Caco-2 (cell line): ENCODE results near the gene UBR7. TPM values are rescaled to one million over a fixed set of nuclear protein-coding genes. Genes with fewer than 3 reads are reported as not detected.
"Not testable (repeated sequence)": the region's sequence is repeated elsewhere in the genome, so short reads cannot be mapped to it uniquely, and the experiment has no call there.

Experiments
- BruUV-seq: library from RNA; stranded (reverse); fragments of 400-500 nt; replicated peaks from 2 replicates; lab custom pipeline; 2021; lab: Mats Ljungman, UMichigan
- CTCF ChIA-PET: fragments of 300-600 bp; sonication (Branson Sonifier 250); formaldehyde crosslinking; loops from one replicate; lab custom pipeline; 2022; ENCODE audit warnings: antibody characterized with exemption; lab: Charles Lee
- POLR2A ChIA-PET: fragments of 300-600 bp; sonication (Branson Sonifier 250); formaldehyde crosslinking; loops from one replicate; lab custom pipeline; 2022; ENCODE audit warnings: antibody characterized with exemption; lab: Charles Lee
- DNase-seq, 2 experiments: peaks; one replicate each; pipeline versions ENCODE4 v3.0.0 to v3.0.0-alpha.2; 2020 to 2022
- H3K27me3 ChIP-seq: replicated peaks from 2 replicates; pipeline ENCODE4 v1.6.0; 2011; ENCODE audit warnings: low read length; ENCODE audit not compliant: control insufficient read depth, insufficient read depth
- H3K36me3 ChIP-seq: 2 replicates; pipeline ENCODE4 v1.5.1; 2011; ENCODE audit warnings: low read length; ENCODE audit not compliant: control insufficient read depth, insufficient read depth
- H3K4me1 ChIP-seq: fragments of 250-450 bp; sonication (Bioruptor Pico); 2 replicates; pipeline ENCODE4 v1.5.1; 2020; ENCODE audit warnings: mild to moderate bottlenecking
- H3K4me3 ChIP-seq: 2 replicates; pipeline ENCODE4 v1.5.1; 2011; ENCODE audit warnings: low read depth, mild to moderate bottlenecking, control low read depth, low read length
- H3K9me3 ChIP-seq: fragments of 250-450 bp; sonication (Bioruptor Pico); 2 replicates; pipeline ENCODE4 v1.5.1; 2020; ENCODE audit warnings: mild to moderate bottlenecking, moderate library complexity
- H3K27ac Mint-ChIP-seq: one replicate; pipeline ENCODE4 v1.8.0; 2022; ENCODE audit warnings: mixed read lengths; ENCODE audit not compliant: unreplicated experiment
- H3K27me3 Mint-ChIP-seq: one replicate; pipeline ENCODE4 v1.8.0; 2022; ENCODE audit warnings: mixed read lengths; ENCODE audit not compliant: insufficient read depth, unreplicated experiment
- H3K36me3 Mint-ChIP-seq: one replicate; pipeline ENCODE4 v1.8.0; 2022; ENCODE audit warnings: mild to moderate bottlenecking, mixed read lengths; ENCODE audit not compliant: insufficient read depth, unreplicated experiment
- H3K4me1 Mint-ChIP-seq: one replicate; pipeline ENCODE4 v1.8.0; 2022; ENCODE audit warnings: low read depth, mixed read lengths; ENCODE audit not compliant: unreplicated experiment
- H3K4me3 Mint-ChIP-seq: one replicate; pipeline ENCODE4 v1.8.0; 2022; ENCODE audit warnings: mild to moderate bottlenecking, moderate library complexity, mixed read lengths; ENCODE audit not compliant: unreplicated experiment
- H3K9me3 Mint-ChIP-seq: one replicate; pipeline ENCODE4 v1.8.0; 2022; ENCODE audit warnings: mixed read lengths; ENCODE audit not compliant: unreplicated experiment
- intact Hi-C: fragments of 100-400 bp; cut with micrococcal nuclease; formaldehyde crosslinking; loops from one replicate; pipeline ENCODE4 v1.10.0; 2022; ENCODE audit not compliant: unreplicated experiment
- total RNA-seq: library from RNA; stranded (reverse); gene quantifications from 2 replicates; pipeline ENCODE4 v1.2.3, GENCODE V29; 2022
- TF ChIP-seq, protein P1 (sequence below), 2 experiments: fragments of 200-600 bp in 1 of 2; IDR thresholded peaks; 1 replicate in 1 of 2; 2 replicates in 1 of 2; pipeline versions ENCODE4 v1.5.1 to v1.8.0; 2011 to 2022; ENCODE audit warnings: antibody characterized with exemption in 1 of 2, control low read depth in 1 of 2, inconsistent platforms in 1 of 2, low read depth in 1 of 2, low read length in 1 of 2, mild to moderate bottlenecking in 1 of 2, moderate library complexity in 1 of 2; ENCODE audit not compliant: insufficient read depth in 1 of 2, severe bottlenecking in 1 of 2, unreplicated experiment in 1 of 2

The UBR7 gene
- total RNA-seq, 1 experiment from 2014 or later: 19.6 TPM

DNA sequence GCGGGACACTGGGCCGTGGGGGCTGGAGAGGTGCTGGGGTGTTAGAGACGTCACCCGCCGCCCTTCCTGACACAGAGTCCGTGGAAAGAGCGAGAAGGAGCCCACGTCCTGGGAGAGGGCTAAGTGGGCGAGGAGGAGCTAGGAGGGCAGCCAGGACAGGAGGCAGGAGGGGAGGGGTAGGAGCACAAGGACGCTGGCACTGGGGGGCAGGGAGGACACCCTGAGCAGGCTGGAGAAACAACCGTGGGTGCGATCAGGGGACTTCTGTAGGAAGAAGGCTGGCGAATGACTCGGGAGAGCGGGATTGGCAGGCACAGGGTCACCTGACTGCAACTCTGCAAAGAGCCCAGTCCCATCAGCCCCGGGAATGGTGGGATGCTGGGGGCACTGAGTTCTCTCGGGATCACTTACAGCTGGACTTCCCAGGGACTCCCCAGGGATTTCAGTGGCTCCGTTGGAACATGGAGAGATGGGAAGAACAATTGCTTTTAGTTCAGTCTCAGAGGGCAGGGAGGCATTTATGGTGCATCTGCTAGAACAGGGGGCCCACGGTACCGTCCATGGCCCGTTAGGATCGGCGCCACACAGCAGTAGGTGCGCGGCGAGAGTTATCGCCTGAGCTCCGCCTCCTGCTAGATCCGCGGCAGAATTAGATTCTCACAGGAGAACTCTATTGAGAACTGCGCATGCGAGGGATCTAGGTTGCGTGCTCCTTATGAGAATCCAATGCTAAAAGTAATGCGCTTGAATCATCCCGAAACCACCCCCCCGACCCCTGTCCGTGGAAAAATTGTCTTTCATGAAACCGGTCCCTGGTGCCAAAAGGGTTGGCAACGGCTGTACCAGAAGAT is 24.3 kb downstream of the UBR7 start:
- Histone ChIP-seq H3K4me1 (no peaks in the 10 kb centered on the region), H3K4me3 (peak overlapping the region; percentile 36), H3K9me3 (no peaks in the 10 kb centered on the region), H3K36me3 (no peaks in the 10 kb centered on the region), H3K27me3 (no peaks in the 10 kb centered on the region)
- no peaks in the 10 kb centered on the region for H3K4me1 Mint-ChIP-seq
- ChIA-PET CTCF (no interaction called here), POLR2A (no interaction called here)
- no TSS peak for BruUV-seq
- intact Hi-C loops: no loop called here
- H3K36me3 Mint-ChIP-seq: peaks cover 7% of the 10 kb centered on the region
- peak overlapping the region; percentile 73 for H3K4me3 Mint-ChIP-seq
- H3K27me3 Mint-ChIP-seq: no peaks in the 10 kb centered on the region
- H3K27ac Mint-ChIP-seq: peak overlapping the region; percentile 47
- H3K9me3 Mint-ChIP-seq: no peaks in the 10 kb centered on the region
- TF ChIP-seq, protein P1, sequence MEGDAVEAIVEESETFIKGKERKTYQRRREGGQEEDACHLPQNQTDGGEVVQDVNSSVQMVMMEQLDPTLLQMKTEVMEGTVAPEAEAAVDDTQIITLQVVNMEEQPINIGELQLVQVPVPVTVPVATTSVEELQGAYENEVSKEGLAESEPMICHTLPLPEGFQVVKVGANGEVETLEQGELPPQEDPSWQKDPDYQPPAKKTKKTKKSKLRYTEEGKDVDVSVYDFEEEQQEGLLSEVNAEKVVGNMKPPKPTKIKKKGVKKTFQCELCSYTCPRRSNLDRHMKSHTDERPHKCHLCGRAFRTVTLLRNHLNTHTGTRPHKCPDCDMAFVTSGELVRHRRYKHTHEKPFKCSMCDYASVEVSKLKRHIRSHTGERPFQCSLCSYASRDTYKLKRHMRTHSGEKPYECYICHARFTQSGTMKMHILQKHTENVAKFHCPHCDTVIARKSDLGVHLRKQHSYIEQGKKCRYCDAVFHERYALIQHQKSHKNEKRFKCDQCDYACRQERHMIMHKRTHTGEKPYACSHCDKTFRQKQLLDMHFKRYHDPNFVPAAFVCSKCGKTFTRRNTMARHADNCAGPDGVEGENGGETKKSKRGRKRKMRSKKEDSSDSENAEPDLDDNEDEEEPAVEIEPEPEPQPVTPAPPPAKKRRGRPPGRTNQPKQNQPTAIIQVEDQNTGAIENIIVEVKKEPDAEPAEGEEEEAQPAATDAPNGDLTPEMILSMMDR (IDR thresholded peaks at IDR 0.05; ENCODE audit: insufficient read depth in 1 of 2, low read depth in 1 of 2, low read length in 1 of 2, severe bottlenecking in 1 of 2, unreplicated experiment in 1 of 2): no peak
- peak; percentile 29 to 47 for DNase-seq

DNA sequence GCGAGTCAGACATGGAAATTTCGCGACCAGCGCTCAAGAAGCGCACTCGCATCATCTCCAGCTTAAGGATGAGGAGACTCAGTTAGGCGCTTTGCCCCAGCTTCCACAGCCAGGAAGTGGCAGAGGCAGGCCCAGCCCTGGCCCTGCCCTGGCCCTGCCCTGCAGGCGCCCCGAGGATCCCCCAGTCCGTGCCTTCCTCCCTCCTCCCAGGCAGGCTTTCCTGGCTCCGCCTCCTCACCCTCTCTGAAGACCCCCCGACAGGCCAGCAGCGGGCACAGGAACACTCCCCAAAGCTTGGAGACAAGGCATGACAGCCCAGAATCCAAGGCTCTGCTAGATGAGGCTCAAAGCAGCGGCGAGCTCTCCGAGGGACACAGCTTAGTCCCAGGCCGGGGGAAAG is 25.1 kb downstream of the UBR7 start:
- DNase-seq: no peak
- intact Hi-C loops: no loop called here
- H3K4me1 Mint-ChIP-seq: no peaks in the 10 kb centered on the region
- TF ChIP-seq, protein P1 (IDR thresholded peaks at IDR 0.05; ENCODE audit: insufficient read depth in 1 of 2, low read depth in 1 of 2, low read length in 1 of 2, severe bottlenecking in 1 of 2, unreplicated experiment in 1 of 2): no peak
- ChIA-PET POLR2A (no interaction called here), CTCF (no interaction called here)
- no peak overlapping the region for H3K4me3 Mint-ChIP-seq
- Histone ChIP-seq H3K4me3 (no peak overlapping the region), H3K9me3 (no peaks in the 10 kb centered on the region), H3K27me3 (no peaks in the 10 kb centered on the region), H3K36me3 (no peaks in the 10 kb centered on the region), H3K4me1 (no peaks in the 10 kb centered on the region)
- BruUV-seq: no TSS peak
- no peaks in the 10 kb centered on the region for H3K9me3 Mint-ChIP-seq
- H3K36me3 Mint-ChIP-seq: peaks cover 7% of the 10 kb centered on the region
- H3K27ac Mint-ChIP-seq: no peak overlapping the region
- no peaks in the 10 kb centered on the region for H3K27me3 Mint-ChIP-seq

DNA sequence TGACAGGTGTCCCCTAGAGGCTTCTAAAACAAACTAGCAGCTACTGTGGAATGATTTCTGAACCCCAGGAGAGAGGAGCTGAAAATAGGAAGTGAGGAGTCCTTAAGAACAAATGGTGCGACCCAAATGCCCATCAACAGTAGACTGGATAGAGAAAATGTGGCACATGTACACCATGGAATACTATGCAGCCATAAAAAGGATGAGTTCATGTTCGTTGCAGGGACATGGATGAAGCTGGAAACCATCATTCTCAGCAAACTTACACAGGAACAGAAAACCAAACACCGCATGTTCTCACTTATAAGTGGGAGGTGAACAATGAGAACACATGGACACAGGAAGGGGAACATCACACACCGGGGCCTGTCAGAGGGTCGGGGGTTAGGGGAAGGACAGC is 26.0 kb downstream of the UBR7 start:
- H3K4me3 ChIP-seq, intact Hi-C loops, H3K4me3 Mint-ChIP-seq, H3K36me3 ChIP-seq, H3K27ac Mint-ChIP-seq, H3K4me1 ChIP-seq, H3K9me3 ChIP-seq, H3K4me1 Mint-ChIP-seq, H3K36me3 Mint-ChIP-seq, H3K27me3 ChIP-seq, H3K27me3 Mint-ChIP-seq, DNase-seq, H3K9me3 Mint-ChIP-seq, BruUV-seq, POLR2A ChIA-PET: not testable (repeated sequence)
- CTCF ChIA-PET: interaction anchor here (0.6 kb wide), 1 partner anchor 1067 kb away, joined by 4 read pairs; no protein-coding TSS in a partner anchor
